Immature natural killer cell (primary cell): Measurements from ENCODE around the gene VSX1. TPM values are rescaled to one million over a fixed set of nuclear protein-coding genes. Genes with fewer than 3 reads are reported as not detected.

ENCODE experiments used
- DNase-seq, 3 donors: peaks; one replicate each; pipeline ENCODE4 v3.0.0; 2022; ENCODE audit warnings: mixed read lengths in 1 of 3
- H3K27ac Mint-ChIP-seq, 6 donors: one replicate each; pipeline ENCODE4 v1.8.0; 2020; ENCODE audit warnings: mixed read lengths in 6 of 6, mild to moderate bottlenecking in 5 of 6, inconsistent platforms in 4 of 6, moderate library complexity in 3 of 6
- H3K27me3 Mint-ChIP-seq, 3 donors: one replicate each; pipeline ENCODE4 v1.8.0; 2020 to 2021; ENCODE audit warnings: low read depth in 3 of 3, mild to moderate bottlenecking in 3 of 3, mixed read lengths in 3 of 3, moderate library complexity in 3 of 3, inconsistent platforms in 1 of 3
- H3K36me3 Mint-ChIP-seq, 3 donors: one replicate each; pipeline ENCODE4 v1.8.0; 2020; ENCODE audit warnings: mixed read lengths in 3 of 3, inconsistent platforms in 2 of 3, mild to moderate bottlenecking in 2 of 3
- H3K4me1 Mint-ChIP-seq, 2 donors: one replicate each; pipeline ENCODE4 v1.8.0; 2020; ENCODE audit warnings: inconsistent platforms in 2 of 2, mild to moderate bottlenecking in 2 of 2, mixed read lengths in 2 of 2, moderate library complexity in 1 of 2
- H3K4me3 Mint-ChIP-seq, 5 donors: one replicate each; pipeline ENCODE4 v1.8.0; 2020; ENCODE audit warnings: mild to moderate bottlenecking in 5 of 5, mixed read lengths in 5 of 5, inconsistent platforms in 3 of 5, moderate library complexity in 3 of 5
- H3K9me3 Mint-ChIP-seq, 6 donors: one replicate each; pipeline ENCODE4 v1.8.0; 2020; ENCODE audit warnings: mild to moderate bottlenecking in 6 of 6, mixed read lengths in 6 of 6, inconsistent platforms in 4 of 6, moderate library complexity in 3 of 6
- polyA plus RNA-seq, 3 donors: library from polyadenylated mRNA; unstranded; fragments of 300-500 nt; fragmentation: Illumina TruSeq; gene quantifications; one replicate each; pipeline ENCODE4 v1.2.3, GENCODE V29; 2021

Gene VSX1
- polyA plus RNA-seq, 3 donors from 2014 or later = not detected

- H3K27me3 Mint-ChIP-seq = peaks cover 38 to 55% (median 42%) of the 10 kb centered on the region in 3 donors
- H3K9me3 Mint-ChIP-seq = no peaks in the 10 kb centered on the region
- H3K4me1 Mint-ChIP-seq = peaks cover 0 to 7% of the 10 kb centered on the region in 2 donors
- peaks cover 0 to 12% (median 4%) of the 10 kb centered on the region in 3 donors for H3K36me3 Mint-ChIP-seq
- DNase-seq = no peak
- H3K27ac Mint-ChIP-seq = no peak overlapping the region
- H3K4me3 Mint-ChIP-seq = peak overlapping the region in 1 of 5 donors; percentile 17
Measured at GRCh38 chr20:25083141-25083772, 1.3 kb upstream of the VSX1 start.

GRCh38 chr20:25082498-25082873 lies 545 bp upstream of the VSX1 start:
- no peak for DNase-seq
- Mint-ChIP-seq H3K9me3 (no peaks in the 10 kb centered on the region), H3K4me3 (peak overlapping the region in 1 of 5 donors; percentile 24), H3K4me1 (peaks cover 0 to 7% of the 10 kb centered on the region in 2 donors), H3K36me3 (peaks cover 0 to 12% (median 4%) of the 10 kb centered on the region in 3 donors), H3K27ac (no peak overlapping the region), H3K27me3 (peaks cover 37 to 57% (median 44%) of the 10 kb centered on the region in 3 donors)

- H3K4me1 Mint-ChIP-seq = peaks cover 0 to 9% of the 10 kb centered on the region in 2 donors
- peaks cover 35 to 54% (median 42%) of the 10 kb centered on the region in 3 donors for H3K27me3 Mint-ChIP-seq
- no peak overlapping the region for H3K27ac Mint-ChIP-seq
- DNase-seq = peak in 2 of 3 donors; percentile 27 to 29
- H3K36me3 Mint-ChIP-seq = peaks cover 0 to 7% (median 4%) of the 10 kb centered on the region in 3 donors
- no peak overlapping the region for H3K4me3 Mint-ChIP-seq
- H3K9me3 Mint-ChIP-seq = no peaks in the 10 kb centered on the region
Measured at GRCh38 chr20:25081065-25081729, 744 bp downstream of the VSX1 start.

- peaks cover 29 to 48% (median 37%) of the 10 kb centered on the region in 3 donors for H3K27me3 Mint-ChIP-seq
- H3K9me3 Mint-ChIP-seq = no peaks in the 10 kb centered on the region
- H3K4me1 Mint-ChIP-seq = peaks cover 0 to 9% of the 10 kb centered on the region in 2 donors
- peaks cover 0 to 4% (median 4%) of the 10 kb centered on the region in 3 donors for H3K36me3 Mint-ChIP-seq
- H3K27ac Mint-ChIP-seq = no peak overlapping the region
- no peak overlapping the region for H3K4me3 Mint-ChIP-seq
- DNase-seq = no peak
Measured at GRCh38 chr20:25079171-25079570, 2.8 kb downstream of the VSX1 start.

GRCh38 chr20:25078662-25079061 lies 3.3 kb downstream of the VSX1 start:
- H3K4me1 Mint-ChIP-seq = peaks cover 0 to 7% of the 10 kb centered on the region in 2 donors
- peaks cover 29 to 53% (median 33%) of the 10 kb centered on the region in 3 donors for H3K27me3 Mint-ChIP-seq
- peaks cover 0 to 4% (median 4%) of the 10 kb centered on the region in 3 donors for H3K36me3 Mint-ChIP-seq
- H3K4me3 Mint-ChIP-seq = no peak overlapping the region
- no peaks in the 10 kb centered on the region for H3K9me3 Mint-ChIP-seq
- DNase-seq = no peak
- no peak overlapping the region for H3K27ac Mint-ChIP-seq

- H3K4me1 Mint-ChIP-seq = peaks cover 0 to 4% of the 10 kb centered on the region in 2 donors
- no peak for DNase-seq
- H3K27me3 Mint-ChIP-seq = peaks cover 28 to 52% (median 29%) of the 10 kb centered on the region in 3 donors
- H3K4me3 Mint-ChIP-seq = no peak overlapping the region
- peaks cover 0 to 4% (median 4%) of the 10 kb centered on the region in 3 donors for H3K36me3 Mint-ChIP-seq
- H3K27ac Mint-ChIP-seq = no peak overlapping the region
- H3K9me3 Mint-ChIP-seq = no peaks in the 10 kb centered on the region
Measured at GRCh38 chr20:25077610-25078169, 4.3 kb downstream of the VSX1 start.

GRCh38 chr20:25076731-25077609 lies 5.0 kb downstream of the VSX1 start:
- Mint-ChIP-seq H3K36me3 (peaks cover 0 to 4% (median 4%) of the 10 kb centered on the region in 3 donors), H3K9me3 (no peaks in the 10 kb centered on the region), H3K4me1 (peaks cover 0 to 4% of the 10 kb centered on the region in 2 donors), H3K27ac (no peak overlapping the region), H3K27me3 (peaks cover 23 to 48% (median 23%) of the 10 kb centered on the region in 3 donors), H3K4me3 (no peak overlapping the region)
- DNase-seq = no peak

- H3K27ac Mint-ChIP-seq = no peak overlapping the region
- peaks cover 24 to 54% (median 27%) of the 10 kb centered on the region in 3 donors for H3K27me3 Mint-ChIP-seq
- H3K4me3 Mint-ChIP-seq = no peak overlapping the region
- H3K36me3 Mint-ChIP-seq = peaks cover 0 to 4% (median 4%) of the 10 kb centered on the region in 3 donors
- peaks cover 0 to 4% of the 10 kb centered on the region in 2 donors for H3K4me1 Mint-ChIP-seq
- no peak for DNase-seq
- no peaks in the 10 kb centered on the region for H3K9me3 Mint-ChIP-seq
Measured at GRCh38 chr20:25076201-25076600, 5.7 kb downstream of the VSX1 start.

- DNase-seq = no peak
- peaks cover 11 to 35% (median 15%) of the 10 kb centered on the region in 3 donors for H3K27me3 Mint-ChIP-seq
- no peak overlapping the region for H3K4me3 Mint-ChIP-seq
- H3K36me3 Mint-ChIP-seq = no peaks in the 10 kb centered on the region
- peaks cover 0 to 2% of the 10 kb centered on the region in 2 donors for H3K4me1 Mint-ChIP-seq
- H3K27ac Mint-ChIP-seq = no peak overlapping the region
- H3K9me3 Mint-ChIP-seq = peaks cover 0 to 1% (median 0%) of the 10 kb centered on the region in 6 donors
Measured at GRCh38 chr20:25073544-25073943, 8.4 kb downstream of the VSX1 start.

GRCh38 chr20:25072226-25072811 lies 9.6 kb downstream of the VSX1 start:
- H3K36me3 Mint-ChIP-seq = no peaks in the 10 kb centered on the region
- H3K27me3 Mint-ChIP-seq = peaks cover 9 to 32% (median 12%) of the 10 kb centered on the region in 3 donors

GRCh38 chr20:25071734-25072133 lies 10.2 kb downstream of the VSX1 start:
- H3K9me3 Mint-ChIP-seq = peaks cover 0 to 2% (median 0%) of the 10 kb centered on the region in 6 donors
- H3K4me3 Mint-ChIP-seq = no peak overlapping the region
- no peak overlapping the region for H3K27ac Mint-ChIP-seq
- H3K36me3 Mint-ChIP-seq = no peaks in the 10 kb centered on the region
- H3K4me1 Mint-ChIP-seq = no peaks in the 10 kb centered on the region
- H3K27me3 Mint-ChIP-seq = peaks cover 8 to 27% (median 9%) of the 10 kb centered on the region in 3 donors
- no peak for DNase-seq

More at GRCh38 chr20:25072226-25072811, 9.6 kb downstream of the VSX1 start:
- Mint-ChIP-seq H3K4me1 (peaks cover 0 to 2% of the 10 kb centered on the region in 2 donors), H3K4me3 (no peak overlapping the region), H3K9me3 (peaks cover 0 to 2% (median 0%) of the 10 kb centered on the region in 6 donors), H3K27ac (no peak overlapping the region)
- DNase-seq = no peak

GRCh38 chr20:25070821-25071473 lies 11.0 kb downstream of the VSX1 start:
- peaks cover 0 to 2% of the 10 kb centered on the region in 2 donors for H3K4me1 Mint-ChIP-seq
- DNase-seq = no peak
- H3K27me3 Mint-ChIP-seq = peaks cover 9 to 27% (median 10%) of the 10 kb centered on the region in 3 donors
- peaks cover 0 to 2% (median 0%) of the 10 kb centered on the region in 6 donors for H3K9me3 Mint-ChIP-seq
- H3K36me3 Mint-ChIP-seq = no peaks in the 10 kb centered on the region
- H3K4me3 Mint-ChIP-seq = no peak overlapping the region
- no peak overlapping the region for H3K27ac Mint-ChIP-seq
